PFSK-1 (cell line): ENCODE data around the gene KAZN.

Experiments used
- FOXP2 ChIP-seq: optimal IDR thresholded peaks from 2 replicates; pipeline ENCODE3; 2011; ENCODE audit warnings: borderline replicate concordance, control low read depth, inconsistent platforms; ENCODE audit not compliant: insufficient read depth; ENCODE audit errors: extremely low read length, extremely low read depth
- POLR2AphosphoS5 ChIP-seq: IDR thresholded peaks from 2 replicates; pipeline ENCODE4 v1.6.1; 2012; ENCODE audit warnings: low read depth, mild to moderate bottlenecking, control low read depth, low read length, moderate library complexity
- REST ChIP-seq, 2 experiments: IDR thresholded peaks; 2 replicates each; pipeline versions ENCODE4 v1.6.1 to v1.8.0; 2011 to 2012; ENCODE audit warnings: low read depth in 2 of 2, low read length in 2 of 2, control low read depth in 1 of 2, inconsistent platforms in 1 of 2, mild to moderate bottlenecking in 1 of 2, moderate library complexity in 1 of 2; ENCODE audit not compliant: insufficient read depth in 1 of 2
- SIN3A ChIP-seq: IDR thresholded peaks from 2 replicates; pipeline ENCODE4 v1.6.1; 2012; ENCODE audit warnings: mild to moderate bottlenecking, low read length, moderate library complexity, borderline replicate concordance; ENCODE audit not compliant: insufficient read depth
- TAF1 ChIP-seq: IDR thresholded peaks from 2 replicates; pipeline ENCODE4 v1.6.1; 2012; ENCODE audit warnings: low read length, control low read depth, borderline replicate concordance; ENCODE audit not compliant: insufficient read depth

Gene KAZN

DNA sequence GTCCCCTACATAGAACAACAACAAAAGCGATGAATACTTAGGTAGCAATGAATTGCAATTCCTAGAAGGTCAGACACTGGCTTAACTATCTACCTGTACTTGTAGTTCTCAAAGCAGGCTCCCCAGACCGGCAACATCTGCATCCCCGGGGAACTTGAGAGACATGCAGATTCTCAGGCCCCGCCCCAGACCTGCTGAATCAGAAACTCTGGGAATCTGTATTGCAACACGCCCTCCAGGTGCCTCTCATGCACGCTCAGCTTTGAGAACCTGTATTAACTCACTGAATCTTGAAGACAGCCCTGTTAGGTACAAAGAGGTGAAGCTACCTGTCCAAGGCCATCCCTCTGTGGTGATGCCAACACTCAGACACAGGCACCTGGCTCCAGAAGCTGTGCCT is 128.1 kb downstream of the KAZN start:
- no peak for TF ChIP-seq TAF1
- no peak for TF ChIP-seq POLR2AphosphoS5
- no peak for TF ChIP-seq SIN3A
- no peak for TF ChIP-seq REST (IDR thresholded peaks at IDR 0.05; ENCODE audit: insufficient read depth in 1 of 2, low read depth in 2 of 2, low read length in 2 of 2)
- no peak for TF ChIP-seq FOXP2

DNA sequence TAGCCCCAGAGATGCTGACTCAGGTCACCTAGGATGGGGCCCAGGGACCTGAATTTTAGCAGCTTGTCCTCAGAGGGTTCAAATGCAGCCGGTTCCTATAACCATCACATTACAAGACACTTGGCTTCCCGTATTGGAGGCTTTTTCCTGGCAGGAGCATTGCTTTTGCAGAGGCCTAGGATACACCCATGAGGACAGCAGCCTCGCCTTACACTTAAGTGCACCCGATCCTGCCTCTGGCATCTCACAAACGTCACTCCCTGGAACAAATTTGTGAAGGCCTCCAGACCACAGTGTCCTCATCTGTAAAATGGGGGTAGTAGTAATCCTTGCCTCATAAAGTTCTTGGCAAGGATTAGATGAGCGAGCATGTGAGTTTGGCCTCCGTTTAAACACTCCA is 130.0 kb downstream of the KAZN start:
- TF ChIP-seq REST (IDR thresholded peaks at IDR 0.05; ENCODE audit: insufficient read depth in 1 of 2, low read depth in 2 of 2, low read length in 2 of 2) (no peak), FOXP2 (no peak), TAF1 (no peak), SIN3A (no peak), POLR2AphosphoS5 (no peak)

DNA sequence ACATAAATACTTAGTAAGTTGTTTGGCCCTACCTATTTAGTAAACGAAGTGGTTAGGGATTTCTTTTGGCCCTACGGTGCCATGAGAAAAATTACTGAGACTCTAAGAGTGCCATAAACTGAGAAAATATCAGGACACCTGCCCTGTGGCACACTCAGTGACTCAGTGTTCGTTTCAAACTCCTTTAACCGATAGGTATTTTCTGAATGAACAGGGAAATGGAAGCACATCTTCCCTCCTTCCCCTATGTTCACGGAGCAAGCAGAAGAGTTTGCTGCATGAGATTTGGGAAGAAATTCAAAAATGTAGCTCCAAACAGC is 134.2 kb downstream of the KAZN start:
- TF ChIP-seq SIN3A (no peak), TAF1 (no peak)

DNA sequence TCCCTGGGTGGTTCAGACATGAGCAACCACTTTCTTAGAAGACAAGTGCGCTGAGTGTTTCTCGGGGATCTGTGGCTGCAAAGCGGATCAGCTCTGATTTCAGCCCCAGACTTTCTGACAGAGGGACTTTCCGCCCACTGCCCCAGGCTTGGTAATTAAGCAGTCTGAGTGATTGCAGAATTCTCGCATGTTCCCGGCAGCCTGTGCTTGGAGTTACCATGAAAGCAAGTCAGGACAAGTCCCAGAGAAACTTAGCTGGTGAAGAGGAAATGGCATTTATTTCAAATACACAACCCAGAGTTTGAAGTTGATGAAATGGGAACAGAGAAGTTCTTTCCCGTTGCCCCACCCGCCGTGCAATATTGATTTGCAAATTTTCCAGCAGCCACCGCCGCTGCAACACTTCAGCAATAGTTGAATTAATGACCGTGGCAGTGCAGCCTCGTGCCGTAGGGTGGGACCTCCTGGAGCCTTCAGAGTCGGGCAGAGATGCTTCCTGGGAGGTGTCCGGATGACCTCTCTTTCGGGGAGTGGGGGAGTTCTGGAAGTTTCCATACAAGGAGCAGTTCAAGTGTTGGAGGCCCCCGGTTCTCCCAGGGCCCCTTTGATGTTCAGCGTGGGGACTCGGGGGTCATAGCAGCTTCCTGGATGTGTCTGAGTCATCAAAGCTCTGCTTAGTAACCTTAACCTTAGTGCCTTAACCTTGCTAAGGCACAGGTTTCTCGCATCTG is 134.7 kb downstream of the KAZN start:
- TF ChIP-seq SIN3A (no peak), TAF1 (no peak), REST (IDR thresholded peaks at IDR 0.05; ENCODE audit: insufficient read depth in 1 of 2, low read depth in 2 of 2, low read length in 2 of 2) (no peak), POLR2AphosphoS5 (no peak), FOXP2 (no peak)

DNA sequence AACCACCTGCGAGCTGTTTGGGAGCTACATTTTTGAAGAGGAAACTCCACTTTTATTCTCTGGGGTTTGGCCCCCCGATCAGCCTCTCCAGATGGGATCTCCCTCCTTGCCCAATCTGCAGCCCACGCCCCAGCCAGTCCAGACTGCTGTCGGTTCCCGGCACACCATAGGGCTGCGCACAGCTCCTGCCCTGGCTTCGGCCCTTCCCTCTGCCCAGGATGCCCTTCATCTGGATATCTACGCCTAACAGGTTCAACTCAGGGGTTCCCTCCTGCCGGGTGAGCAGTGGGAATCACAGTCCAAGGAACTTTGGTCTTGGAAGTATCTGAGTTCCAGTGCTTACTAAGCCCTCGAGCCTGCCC is 135.3 kb downstream of the KAZN start:
- no peak for TF ChIP-seq SIN3A
- TF ChIP-seq POLR2AphosphoS5, result no peak
- TF ChIP-seq REST (IDR thresholded peaks at IDR 0.05; ENCODE audit: insufficient read depth in 1 of 2, low read depth in 2 of 2, low read length in 2 of 2), result no peak
- no peak for TF ChIP-seq TAF1
- no peak for TF ChIP-seq FOXP2
